GM12891 (cell line): Measurements from ENCODE around the gene ABCA6.

Experiments
- POLR2A ChIP-seq: IDR thresholded peaks from 2 replicates; pipeline ENCODE4 v1.6.1; 2011; ENCODE audit warnings: low read depth, low read length, control low read depth
- POLR2AphosphoS5 ChIP-seq: IDR thresholded peaks from 2 replicates; pipeline ENCODE4 v1.6.1; 2011; ENCODE audit warnings: low read depth, low read length, control low read depth
- POU2F2 ChIP-seq: IDR thresholded peaks from 2 replicates; pipeline ENCODE4 v1.6.1; 2011; ENCODE audit warnings: low read depth, mild to moderate bottlenecking, control low read depth, low read length, moderate library complexity
- SPI1 ChIP-seq: IDR thresholded peaks from 2 replicates; pipeline ENCODE4 v1.6.1; 2011; ENCODE audit warnings: low read depth, low read length, control low read depth
- TAF1 ChIP-seq: IDR thresholded peaks from 2 replicates; pipeline ENCODE4 v1.6.1; 2011; ENCODE audit warnings: low read depth, low read length, control low read depth

DNA sequence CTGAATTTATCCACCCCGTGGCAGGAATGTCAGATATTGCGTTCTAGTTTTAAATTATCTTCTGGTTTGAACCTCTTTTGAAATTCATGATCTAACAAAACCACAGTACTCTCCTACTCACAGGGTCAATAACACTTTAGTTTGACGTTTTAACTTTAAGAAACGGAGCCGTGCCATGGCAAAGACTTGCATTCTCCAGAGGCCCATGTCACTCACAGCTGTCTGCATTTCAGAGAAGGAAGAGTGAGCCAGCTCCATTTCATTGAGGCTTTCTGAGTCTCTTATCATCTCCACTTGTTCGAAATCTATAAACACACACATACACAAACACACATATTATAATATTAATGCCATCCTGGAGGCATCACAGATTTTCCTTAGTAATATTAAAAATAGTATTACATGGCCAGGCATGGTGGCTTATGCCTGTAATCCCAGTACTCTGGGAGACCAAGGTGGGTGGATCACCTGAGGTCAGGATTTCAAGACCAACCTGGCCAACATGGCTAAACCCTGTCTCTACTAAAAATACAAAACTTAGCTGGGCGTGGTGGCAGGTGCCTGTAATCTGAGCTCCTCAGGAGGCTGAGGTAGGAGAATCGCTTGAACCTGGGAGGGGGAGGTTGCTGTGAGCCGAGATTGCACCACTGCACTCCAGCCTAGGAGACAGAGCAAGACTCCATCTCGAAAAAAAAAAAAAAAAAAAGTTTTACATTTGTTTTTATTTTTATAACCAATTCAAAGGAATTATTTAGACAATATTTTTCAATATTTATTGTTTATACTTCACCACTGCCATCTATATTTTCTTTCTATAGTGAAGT lies 35.6 kb downstream of the ABCA6 start:
- no peak for TF ChIP-seq TAF1
- TF ChIP-seq POLR2AphosphoS5 = no peak
- no peak for TF ChIP-seq POLR2A
- TF ChIP-seq SPI1 = no peak
- TF ChIP-seq POU2F2 = no peak
